Measurements from ENCODE around the gene RALGPS2.

Gene RALGPS2

DNA sequence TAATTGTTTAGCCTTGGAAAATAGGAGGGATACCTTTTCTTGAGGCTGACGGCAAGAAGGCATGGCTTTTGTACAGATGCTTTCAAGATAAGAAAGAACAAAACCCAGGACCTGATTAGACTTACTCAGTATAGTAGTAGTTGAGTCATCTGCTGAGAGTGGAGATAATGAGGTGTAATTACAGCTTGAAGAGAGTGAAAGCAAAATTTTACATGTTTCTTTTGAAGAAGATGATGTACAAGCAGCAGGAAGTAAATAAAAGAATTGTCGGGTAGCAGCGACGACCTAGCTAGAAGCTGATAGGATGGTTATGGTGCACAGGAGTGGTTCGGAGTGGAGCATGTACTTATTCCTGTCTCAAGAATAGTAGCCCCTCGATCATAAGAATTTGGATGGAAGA is 139.3 kb downstream of the RALGPS2 start:
- DNase-seq = no peak

DNA sequence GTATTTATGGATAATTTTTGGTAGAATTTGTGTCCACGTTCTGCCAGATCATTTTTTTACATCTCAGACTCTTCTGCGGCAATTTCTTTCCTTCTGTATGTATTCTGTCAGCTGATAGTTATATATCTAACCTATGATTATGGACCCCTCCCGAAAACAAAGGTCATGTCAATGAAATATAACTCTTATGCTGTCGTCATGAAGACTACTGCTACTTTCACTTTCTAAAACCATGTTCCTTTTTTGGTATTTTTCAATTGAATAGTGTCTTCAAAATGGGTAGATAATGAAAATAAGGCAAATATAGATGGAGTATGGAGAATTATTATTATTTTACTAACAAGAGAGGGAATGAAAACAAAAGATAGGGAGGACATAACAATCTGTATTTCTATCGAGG is 142.6 kb downstream of the RALGPS2 start:
- no peak for DNase-seq

DNA sequence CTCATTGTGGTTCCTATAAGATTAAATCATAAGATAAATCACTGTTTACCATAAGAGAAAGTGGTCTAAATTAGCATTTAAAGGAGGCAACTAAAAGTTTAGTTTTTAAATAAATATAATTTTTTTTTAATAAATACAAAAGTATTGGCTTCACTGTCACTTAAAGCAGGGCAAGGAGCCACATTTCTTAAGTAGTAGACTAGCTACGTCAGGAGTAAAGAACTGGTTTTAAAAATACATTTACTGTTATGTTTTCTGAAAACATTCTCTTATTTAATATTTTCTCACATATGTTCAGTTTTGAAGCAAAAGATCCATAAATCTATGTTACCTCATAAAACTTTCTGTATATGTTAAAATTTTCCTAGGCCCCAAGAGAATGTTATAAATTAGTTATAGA is 143.7 kb downstream of the RALGPS2 start:
- DNase-seq = no peak

DNA sequence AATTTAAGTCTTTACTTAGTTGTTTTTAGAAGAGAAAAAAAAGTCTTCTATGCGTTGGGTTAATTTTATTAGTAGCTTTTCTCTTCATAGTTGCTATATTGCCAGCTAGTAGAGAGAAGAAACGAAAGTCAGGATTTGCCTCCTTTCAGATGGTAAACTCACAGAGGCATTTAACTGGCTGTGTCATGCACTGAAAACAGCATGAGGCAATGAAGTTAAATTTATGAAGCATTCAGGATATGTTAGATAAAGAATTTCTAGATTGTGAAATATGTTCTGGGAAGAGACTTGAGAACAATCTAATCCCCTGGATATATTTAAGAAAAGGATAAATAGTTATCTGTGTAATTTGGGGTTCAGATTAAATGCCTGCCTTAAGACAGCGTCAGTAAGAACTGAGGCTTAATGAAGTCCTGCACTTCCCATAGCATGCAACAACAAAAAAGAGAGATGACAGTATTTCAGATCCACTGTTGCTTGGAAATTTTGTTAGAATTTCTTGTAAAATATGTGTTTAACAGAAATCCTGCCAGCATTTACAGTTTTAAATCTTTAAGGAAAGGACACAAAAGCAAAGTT is 144.2 kb downstream of the RALGPS2 start:
- no peak for DNase-seq

DNA sequence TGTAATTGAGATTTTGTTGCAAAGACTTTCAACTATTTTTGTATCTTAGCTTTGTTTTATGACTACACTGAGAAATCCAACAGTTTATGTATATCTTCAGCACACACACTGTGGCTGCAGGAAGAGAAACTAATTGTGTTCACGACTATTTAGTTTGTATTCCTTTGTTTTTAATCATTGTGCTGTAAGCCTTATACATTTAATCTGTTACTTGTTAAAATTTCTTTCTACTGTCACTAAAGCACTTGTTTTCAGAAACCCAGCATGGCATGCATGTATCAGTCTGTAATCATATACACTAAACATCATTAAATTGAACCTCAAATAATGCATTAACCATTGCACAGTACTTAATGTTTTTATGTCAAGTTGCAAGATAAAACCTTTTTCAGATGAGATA is 145.2 kb downstream of the RALGPS2 start:
- DNase-seq = no peak

DNA sequence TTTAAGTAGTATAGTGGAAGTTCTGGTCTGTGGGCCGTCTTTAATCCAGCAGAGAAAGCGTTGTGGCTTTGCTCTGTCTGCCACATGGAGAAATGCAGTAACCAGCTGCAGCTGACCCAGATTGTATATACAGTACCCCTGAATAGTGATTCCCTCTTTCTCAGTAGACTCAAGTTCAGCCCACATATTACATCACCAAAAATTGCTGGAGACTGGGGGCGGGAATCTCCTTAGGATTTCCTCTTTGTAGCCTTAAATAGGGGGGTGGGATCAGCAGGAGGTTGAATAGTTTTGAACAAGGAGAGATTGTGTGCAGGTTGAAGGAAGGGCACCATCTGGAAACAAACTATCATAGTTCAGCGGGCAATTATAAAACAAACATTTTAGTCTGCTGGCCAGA is 145.9 kb downstream of the RALGPS2 start, which contains the start of gene ANGPTL1:
ANGPTL1 (minus strand) TSS at position 134 of the 400 bp plus-strand sequence. CDS start 5,301 bp downstream, outside the sequence.
- peak; percentile 39 for DNase-seq

DNA sequence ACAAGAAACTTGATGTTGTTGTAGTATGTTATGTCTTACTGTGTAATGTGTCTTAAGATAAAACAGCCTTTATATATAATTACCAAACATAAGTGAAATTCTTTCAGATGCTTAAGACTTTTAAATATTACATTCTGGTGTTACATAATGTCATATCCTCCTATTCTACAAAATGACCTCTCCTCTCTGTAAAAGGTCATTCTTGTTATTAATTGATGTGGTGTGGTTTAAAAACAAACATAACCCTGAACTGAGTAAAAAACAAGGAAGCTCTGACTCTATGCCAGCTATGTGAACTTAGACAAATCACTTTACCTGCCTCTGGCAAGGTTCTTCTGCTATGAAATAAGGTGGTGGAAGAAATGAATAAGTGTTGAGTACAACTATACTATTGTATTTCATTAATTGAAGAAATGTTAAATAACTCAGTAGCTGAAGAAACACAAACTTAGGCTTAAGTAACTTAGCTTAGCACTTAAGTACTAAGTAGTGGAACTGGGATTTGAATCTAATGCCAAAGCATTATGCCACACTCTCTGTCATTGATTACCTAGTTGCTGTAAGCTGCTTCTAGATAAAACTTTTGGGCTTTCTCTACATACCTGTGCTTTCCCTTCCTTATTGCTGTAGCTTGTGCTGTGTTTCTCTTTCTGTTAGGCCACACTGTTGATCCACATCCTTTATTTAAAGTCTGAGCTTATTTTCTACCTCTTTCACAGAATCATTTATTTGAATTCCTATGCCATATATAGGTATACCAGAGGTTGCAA is 146.7 kb downstream of the RALGPS2 start:
- DNase-seq = no peak

DNA sequence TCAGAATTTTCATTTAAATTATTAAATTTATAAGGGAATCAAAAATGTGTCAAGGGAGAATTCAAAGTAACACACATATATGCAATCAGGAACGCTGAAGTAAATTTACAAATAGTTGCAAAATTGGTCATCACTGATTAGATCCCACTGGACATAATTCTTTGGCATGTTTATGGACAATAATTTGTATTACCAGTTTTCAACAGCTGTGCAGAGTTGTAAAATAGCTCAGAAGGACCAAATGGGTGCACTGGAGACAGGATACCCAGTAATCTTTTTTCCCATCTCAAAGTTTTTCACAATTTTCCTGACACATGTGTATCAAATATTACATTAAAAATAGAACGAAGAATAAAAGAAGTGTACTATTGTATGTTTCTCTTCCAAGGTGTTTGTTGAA is 149.9 kb downstream of the RALGPS2 start:
- DNase-seq = no peak

DNA sequence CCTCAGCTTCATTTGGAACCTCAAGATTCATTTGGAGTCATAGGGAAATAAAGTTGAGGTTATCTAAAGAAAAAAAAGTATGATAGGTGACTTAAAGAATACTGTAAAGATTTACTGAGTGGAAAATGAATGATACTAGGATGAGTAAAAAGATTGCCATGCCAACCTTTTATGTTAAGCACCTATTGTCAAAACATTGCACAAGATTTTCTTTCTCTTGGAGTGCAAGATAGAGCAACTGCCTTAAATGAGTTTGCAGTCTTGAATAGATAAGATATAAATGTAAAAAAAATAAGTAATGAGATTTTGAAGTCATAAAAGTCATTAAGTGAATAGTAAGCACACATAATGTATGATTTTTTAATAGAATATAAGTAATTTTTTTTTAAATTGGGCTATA is 150.9 kb downstream of the RALGPS2 start:
- no peak for DNase-seq

DNA sequence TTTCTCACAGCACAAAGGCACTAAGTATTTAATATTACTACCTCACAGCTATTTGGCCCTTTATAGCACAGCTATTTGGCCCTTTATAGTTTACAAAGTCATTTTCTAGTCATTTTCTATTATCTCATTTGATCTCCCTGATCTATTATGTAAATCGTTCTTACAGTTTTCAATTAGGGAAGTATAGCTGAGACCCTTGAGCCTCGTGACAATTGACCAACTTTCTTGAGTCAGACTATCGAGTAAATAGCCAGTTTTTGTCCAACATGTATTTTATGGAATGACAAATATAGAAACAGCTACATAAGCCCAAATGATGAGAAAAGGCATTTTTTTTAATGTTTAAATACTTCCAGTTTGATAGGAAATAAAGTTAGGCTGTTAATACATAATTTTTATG is 152.9 kb downstream of the RALGPS2 start:
- no peak for DNase-seq

DNA sequence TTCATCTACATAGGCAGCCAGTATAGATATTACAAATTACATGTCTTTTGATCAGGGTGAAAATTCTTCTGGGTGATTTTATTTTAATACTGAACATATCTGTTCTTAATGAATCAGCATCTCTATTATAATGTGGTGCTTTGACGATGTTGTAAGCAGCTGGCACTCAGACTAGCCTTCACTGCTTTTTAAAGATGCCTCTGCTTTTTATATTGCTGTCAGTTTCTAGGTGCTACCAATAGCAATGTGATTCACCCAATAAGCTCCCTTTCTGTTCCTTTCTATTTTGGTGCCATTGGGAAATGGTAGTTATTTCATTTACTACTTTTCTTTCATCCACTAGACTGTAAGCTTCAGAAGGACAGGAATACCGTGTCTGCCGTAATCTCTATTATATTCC is 156.9 kb downstream of the RALGPS2 start:
- DNase-seq = no peak

DNA sequence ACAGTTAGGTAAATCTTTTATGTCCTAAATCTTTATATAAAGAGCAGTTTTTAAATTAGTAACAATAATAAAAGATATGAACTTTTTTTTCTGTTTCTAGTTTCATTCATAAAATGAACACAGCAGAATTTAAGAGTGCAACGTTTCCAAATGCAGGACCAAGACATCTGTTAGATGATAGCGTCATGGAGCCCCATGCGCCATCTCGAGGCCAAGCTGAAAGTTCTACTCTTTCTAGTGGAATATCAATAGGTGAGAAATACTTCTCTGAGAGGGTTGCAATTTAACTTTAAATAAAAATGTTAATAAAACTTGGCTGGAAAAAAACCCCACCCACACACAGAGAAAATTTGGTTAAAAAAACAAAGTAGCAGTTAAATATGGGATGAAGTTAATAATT is 160.8 kb downstream of the RALGPS2 start:
- no peak for DNase-seq

DNA sequence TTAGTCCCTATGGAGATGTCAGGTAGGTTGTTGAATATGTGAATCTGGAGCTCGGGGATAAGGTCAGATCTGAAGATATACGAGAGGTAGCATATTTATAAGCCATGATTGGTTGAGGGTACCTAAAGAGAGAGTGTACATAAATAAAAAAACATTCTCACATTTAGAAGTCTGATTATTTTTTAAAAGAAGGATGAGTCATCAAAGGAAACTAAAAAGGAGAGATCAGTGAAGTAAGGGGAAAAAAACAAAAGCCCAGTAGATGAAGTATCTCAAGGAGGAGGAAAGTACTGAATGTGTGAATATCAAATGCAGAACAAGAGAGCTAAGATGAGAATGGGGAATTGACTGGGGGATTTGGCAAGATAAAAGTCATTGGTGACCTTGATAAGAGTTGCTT is 161.5 kb downstream of the RALGPS2 start:
- no peak for DNase-seq

DNA sequence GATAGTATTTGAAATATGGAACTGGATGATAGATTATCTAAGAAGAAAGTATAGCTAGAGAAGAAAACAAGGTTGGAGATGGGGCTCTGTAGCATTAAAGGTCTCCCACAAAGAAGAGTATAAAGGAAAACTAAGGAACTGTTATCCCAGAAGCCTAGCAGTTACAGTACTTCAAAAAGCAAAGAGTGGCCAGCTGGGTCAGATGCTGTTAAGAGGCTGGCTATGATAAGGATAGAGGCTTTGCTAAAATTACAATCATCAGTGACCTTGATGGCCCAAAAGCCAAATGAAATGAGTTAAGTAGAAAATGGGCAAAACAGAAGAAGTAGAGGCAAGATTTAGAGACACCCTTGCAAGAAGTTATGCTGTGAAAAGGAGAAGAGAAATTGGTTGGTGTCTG is 170.9 kb downstream of the RALGPS2 start:
- DNase-seq = no peak

DNA sequence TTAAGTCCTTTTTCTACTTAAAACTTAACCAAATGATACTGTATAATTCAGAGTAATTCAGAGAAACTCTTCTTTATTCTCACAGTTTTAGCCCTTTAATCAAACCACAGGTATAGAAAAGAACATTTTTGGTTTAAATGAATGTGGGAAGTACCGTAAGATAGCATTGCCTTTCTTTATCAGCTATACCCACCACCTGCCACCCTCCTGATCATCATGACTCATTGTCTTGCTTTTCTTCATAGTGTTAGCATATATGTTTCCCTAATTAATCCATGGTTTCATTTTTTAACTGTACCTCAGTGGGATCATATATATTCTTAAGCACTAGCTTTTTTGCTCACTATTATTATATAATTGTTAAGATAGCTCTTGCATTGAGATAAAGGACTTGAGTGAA is 173.4 kb downstream of the RALGPS2 start:
- DNase-seq = no peak

DNA sequence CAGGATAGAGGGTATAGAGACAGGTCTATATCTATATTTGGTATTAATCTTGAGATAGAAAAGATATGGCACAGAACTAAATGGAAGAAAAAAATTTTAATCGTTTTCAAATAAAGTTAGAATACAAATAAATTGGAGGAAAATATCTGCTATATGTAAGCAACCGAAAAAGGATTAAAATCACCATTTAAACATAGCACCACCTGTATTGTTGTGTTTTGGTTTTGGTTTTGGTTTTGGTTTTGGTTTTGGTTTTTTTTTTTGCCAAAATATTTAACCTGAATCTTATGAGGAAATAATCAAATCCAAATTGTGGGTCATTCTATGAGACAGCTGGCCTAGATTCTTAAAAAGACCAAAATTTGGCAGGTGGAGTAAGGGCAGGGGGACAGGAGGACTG is 174.4 kb downstream of the RALGPS2 start:
- no peak for DNase-seq

DNA sequence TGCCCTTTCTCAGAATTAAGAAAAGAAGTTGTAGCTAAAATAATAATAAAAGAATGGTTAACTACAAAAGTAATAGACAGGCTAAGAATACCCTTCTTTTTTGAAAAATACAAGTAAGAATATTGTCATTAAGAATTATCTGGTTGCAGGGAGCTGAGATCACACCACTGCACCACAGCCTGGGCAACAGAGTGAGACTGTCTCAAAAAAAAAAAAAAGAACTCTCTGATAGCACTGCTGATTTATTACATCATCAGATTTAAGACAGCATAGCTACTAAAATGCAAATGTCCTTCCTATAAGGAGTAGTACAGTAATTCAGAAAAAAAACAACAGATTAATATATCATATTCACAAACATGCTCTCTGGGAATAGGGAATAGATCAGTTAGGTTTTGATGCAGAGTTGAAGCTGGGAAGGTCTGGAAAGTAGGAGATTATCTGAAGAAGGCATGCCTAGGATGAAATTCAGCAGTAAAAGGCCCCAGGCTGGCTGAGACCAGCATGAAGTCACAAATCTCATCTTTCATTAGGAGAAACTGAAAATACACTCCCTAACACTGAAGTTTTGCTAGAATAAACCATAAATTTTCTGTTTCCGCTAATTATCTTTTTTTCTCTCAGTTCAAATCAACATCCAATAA is 176.6 kb downstream of the RALGPS2 start:
- DNase-seq = no peak

DNA sequence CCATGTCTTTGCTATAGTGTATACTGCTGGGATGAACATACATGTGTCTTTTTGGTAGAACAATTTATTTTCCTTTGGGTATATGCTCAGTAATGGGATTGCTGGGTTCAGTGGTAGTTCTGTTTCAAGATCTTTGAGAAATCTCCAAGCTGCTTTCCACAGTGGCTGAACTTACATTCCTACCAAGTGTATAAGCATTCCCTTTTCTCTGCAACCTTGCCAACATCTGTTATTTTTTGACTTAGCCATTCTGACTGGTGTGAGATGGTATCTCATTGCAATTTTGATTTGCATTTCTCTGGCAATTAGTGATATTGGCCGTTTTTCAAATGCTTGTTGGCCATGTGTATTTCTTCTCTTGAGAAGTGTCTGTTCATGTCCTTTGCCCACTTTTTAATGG is 183.3 kb downstream of the RALGPS2 start:
- no peak for DNase-seq

DNA sequence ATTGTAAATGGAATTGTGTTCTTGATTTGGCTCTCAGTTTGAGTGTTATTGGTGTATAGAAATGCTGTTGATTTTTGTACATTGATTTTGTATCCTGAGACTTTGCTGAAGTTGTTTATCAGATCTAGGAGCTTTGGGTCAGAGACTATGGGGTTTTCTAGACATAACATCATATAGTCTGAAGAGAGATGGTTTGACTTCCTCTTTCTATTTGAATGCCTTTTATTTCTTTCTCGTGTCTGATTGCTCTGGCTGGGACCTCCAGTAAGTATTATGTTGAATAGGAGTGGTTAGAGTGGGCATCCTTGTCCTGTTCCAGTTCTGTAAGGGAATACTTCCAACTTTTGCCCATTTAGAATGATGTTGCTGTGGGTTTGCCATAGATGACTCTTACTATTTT is 185.0 kb downstream of the RALGPS2 start:
- DNase-seq = no peak

DNA sequence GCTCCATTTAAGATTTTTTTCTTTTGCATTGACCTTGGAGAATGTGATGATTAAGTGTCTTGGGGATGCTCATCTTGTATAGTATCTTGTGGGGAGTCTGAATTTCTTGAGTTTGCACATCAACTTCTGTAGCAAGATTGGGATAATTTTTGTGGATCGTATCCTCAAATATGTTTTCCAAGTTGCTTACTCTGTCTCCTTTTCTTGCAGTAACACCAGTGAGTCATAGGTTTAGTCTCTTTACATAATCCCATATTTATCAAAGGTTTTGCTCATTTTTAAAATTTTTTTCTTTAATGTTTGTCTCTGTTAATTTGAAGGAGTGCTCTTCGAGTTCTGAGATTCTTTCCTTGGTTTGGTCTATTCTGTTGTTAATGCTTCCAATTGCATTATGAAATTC is 187.6 kb downstream of the RALGPS2 start:
- no peak for DNase-seq

DNA sequence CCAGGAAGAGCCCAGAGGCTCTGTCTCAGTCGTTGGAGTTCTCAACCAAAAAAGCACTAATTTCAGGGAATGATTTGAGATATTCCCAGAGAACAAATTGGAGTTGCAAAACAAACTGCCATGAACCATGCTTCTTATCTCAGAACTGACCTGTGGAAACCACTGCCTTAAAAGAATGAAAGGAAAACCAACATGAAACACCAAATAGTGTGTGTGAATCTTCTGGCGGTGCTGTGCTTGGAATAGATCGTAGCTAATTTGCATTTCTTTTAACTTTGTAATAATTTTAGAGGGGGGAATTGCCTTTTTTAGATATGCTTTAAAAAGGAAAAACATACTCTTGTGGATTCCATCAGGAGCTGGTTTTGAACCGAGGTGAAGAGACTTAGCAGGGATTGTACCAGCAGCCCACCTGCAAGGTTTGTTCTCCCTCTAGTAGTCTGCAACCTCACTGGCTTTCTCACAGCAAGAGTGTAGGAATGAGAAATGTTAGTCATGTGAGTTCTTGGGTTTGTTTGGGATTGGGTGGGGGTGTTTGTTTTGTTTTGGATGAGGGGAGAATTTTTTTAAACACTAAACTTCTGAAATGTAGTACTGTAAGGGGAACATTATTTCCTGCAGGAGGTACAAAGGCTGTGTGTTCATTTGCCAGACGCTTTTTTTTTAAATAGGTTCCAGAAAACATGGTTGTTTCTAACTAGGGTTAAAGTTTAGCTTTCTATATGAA is 191.6 kb downstream of the RALGPS2 start:
- no peak for DNase-seq

DNA sequence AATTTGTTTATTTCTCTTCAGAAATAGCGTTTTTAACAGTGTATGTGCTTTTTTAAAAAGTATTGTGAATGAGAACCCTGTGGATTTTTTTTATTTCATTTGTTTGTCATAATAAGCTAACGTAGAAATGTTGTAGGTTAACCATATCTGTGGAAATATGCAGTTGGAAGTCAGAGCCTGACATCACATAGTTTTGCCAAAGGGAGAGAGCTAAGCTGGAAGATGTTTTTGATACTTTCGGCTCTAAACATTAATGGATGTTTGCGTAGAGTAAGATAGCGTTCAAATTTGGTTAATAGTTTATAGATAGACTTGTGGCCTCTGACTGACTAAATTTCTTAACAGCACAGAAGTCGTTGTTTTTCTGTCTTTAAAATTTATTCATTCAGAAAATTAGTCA is 193.3 kb downstream of the RALGPS2 start:
- DNase-seq = no peak

DNA sequence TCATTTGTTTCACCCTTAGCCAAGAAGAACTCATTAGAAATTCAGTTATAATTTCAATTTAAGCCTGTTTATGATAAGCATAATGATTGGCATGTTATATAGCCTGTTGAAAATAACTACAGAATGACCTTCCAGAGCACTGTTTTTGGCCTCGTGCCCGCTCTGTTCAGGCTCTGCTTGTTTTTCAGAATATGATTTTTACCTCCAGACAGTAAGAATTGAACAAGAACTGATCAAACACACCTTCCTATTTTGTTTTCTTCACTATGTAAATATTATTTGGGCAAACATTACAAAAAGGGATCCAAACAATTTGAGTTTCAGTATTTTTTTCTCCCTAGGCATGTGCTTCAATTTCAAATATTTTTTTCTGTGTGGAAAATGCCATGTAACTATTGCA is 193.9 kb downstream of the RALGPS2 start:
- DNase-seq = no peak

Data from right kidney (tissue), 1 donor.